Heart left ventricle (tissue), 13 donors: ENCODE data around the gene CLCA1.

ENCODE experiments used
- POLR2A ChIP-seq, 2 donors: fragments of 450-650 bp; IDR thresholded peaks; one replicate each; pipeline ENCODE4 v1.6.1; 2017; ENCODE audit warnings: antibody characterized with exemption in 2 of 2, mild to moderate bottlenecking in 2 of 2, moderate library complexity in 2 of 2
- TF ChIP-seq, protein P1 (sequence below), 12 donors: fragments of 200-600 bp; sonication (generic) in 4 of 12; IDR thresholded peaks; one replicate each; pipeline versions ENCODE4 v1.5.0 to v1.8.0; 2018 to 2022; ENCODE audit warnings: antibody characterized with exemption in 12 of 12, mild to moderate bottlenecking in 5 of 12
- donor health status: ischemic (EF 13 %, LVEDD 7.1; RV severe dilation, severe dysfunction).
- donor health status: DM: no; HTN: yes; CAD: no.
- donor health status: DM: no; HTN: no; CAD: no.
- donor health status: ischemic (EF 25% LVEDD 6.9; RV normal size, moderate dysfunction).
- donor health status: ischemic (EF 25% LVEDD 5.7; RV mildly dilated, moderate dysfunction).
- donor health status: ischemic (EF 35%, LVEDD 5.7; RV mildly dilated, moderate dysfunction).
- donor health status: nonischemic (EF 11% LVEDD 7.7; RV severe dilation, severe dysfunction).
- donor health status: DM: yes; HTN: yes; CAD: no.
- donor health status: PGD.
- donor health status: ischemic (EF 29% LVEDD 5.4; RV normal size, mild dysfunction).
- donor health status: nonischemic (EF 23%, LVEDD 6.1; RV moderate dilation, normal function).

DNA sequence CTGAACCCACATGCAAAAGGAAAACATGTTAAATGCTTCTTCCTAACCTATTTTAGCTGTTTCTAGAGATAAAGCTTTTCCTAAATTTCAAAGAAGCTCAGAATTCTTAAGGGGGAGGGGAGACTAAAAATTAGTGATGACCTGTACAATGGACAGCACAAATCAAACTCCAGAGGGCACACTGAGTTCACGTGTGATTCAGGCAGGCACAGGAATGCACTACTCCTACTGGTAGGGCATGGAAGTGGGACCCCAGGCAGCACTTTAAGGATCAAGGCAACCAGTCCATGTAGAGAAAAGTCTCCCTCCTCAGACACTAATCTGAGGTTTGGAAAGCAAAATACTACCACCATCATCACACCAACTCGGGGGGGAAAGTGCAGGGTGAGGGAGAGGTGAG lies 46.9 kb downstream of the CLCA1 start:
- TF ChIP-seq, protein P1, sequence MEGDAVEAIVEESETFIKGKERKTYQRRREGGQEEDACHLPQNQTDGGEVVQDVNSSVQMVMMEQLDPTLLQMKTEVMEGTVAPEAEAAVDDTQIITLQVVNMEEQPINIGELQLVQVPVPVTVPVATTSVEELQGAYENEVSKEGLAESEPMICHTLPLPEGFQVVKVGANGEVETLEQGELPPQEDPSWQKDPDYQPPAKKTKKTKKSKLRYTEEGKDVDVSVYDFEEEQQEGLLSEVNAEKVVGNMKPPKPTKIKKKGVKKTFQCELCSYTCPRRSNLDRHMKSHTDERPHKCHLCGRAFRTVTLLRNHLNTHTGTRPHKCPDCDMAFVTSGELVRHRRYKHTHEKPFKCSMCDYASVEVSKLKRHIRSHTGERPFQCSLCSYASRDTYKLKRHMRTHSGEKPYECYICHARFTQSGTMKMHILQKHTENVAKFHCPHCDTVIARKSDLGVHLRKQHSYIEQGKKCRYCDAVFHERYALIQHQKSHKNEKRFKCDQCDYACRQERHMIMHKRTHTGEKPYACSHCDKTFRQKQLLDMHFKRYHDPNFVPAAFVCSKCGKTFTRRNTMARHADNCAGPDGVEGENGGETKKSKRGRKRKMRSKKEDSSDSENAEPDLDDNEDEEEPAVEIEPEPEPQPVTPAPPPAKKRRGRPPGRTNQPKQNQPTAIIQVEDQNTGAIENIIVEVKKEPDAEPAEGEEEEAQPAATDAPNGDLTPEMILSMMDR (IDR thresholded peaks at IDR 0.05), result peak in 7 of 12 donors; percentile 8 to 35 (median 24)
- no peak for TF ChIP-seq POLR2A (IDR thresholded peaks at IDR 0.05)
